T-helper 1 cell treated with Interleukin-12 subunit alpha and Interleukin-12 subunit beta and Interleukin-4 antibody, amounts not matched to agents 30 ng/mL and 1 ng/mL, for 36 hours (primary cell): ENCODE measurements around the gene RPH3AL. TPM values are rescaled to one million over a fixed set of nuclear protein-coding genes. Genes with fewer than 3 reads are reported as not detected.

ENCODE experiments used
- total RNA-seq: library from RNA; stranded (reverse); gene quantifications from 2 replicates; pipeline ENCODE4 v1.2.3, GENCODE V29; 2022

The RPH3AL gene
- total RNA-seq, 1 donor from 2014 or later: 2.6 TPM

Other genes starting within 250 kb of the RPH3AL start
- gene SCGB1C2, start 215.2 kb downstream of the RPH3AL start, total RNA-seq: not detected in 2 replicates
- gene DOC2B, start 171.2 kb downstream of the RPH3AL start, total RNA-seq: 5.0 and 6.6 TPM in 2 replicates
- 223 and 229 TPM in 2 replicates for gene RFLNB, start 93.1 kb upstream of the RPH3AL start, total RNA-seq